Dendritic cell treated with granulocyte-macrophage colony-stimulating factor and Interleukin-4, amounts not matched to agents 40 ng/mL and 50 ng/mL, for 4 days (primary cell): ENCODE results near the gene MAL.

Experiments used
- H3K27ac Mint-ChIP-seq: one replicate; pipeline ENCODE4 v1.8.0; 2022; ENCODE audit warnings: mild to moderate bottlenecking, mixed read lengths
- H3K27me3 Mint-ChIP-seq: one replicate; pipeline ENCODE4 v1.8.0; 2022; ENCODE audit warnings: mild to moderate bottlenecking, mixed read lengths
- H3K36me3 Mint-ChIP-seq: one replicate; pipeline ENCODE4 v1.8.0; 2022; ENCODE audit warnings: low read depth, mixed read lengths
- H3K4me1 Mint-ChIP-seq: one replicate; pipeline ENCODE4 v1.8.0; 2022; ENCODE audit warnings: low read depth, mixed read lengths
- H3K4me3 Mint-ChIP-seq: one replicate; pipeline ENCODE4 v1.8.0; 2022; ENCODE audit warnings: mild to moderate bottlenecking, moderate library complexity, mixed read lengths
- H3K9me3 Mint-ChIP-seq: one replicate; pipeline ENCODE4 v1.8.0; 2022; ENCODE audit warnings: mixed read lengths
- intact Hi-C: fragments of 100-400 bp; cut with micrococcal nuclease; formaldehyde crosslinking; loops from one replicate; pipeline ENCODE4 v1.15.0; 2022

Gene MAL

DNA sequence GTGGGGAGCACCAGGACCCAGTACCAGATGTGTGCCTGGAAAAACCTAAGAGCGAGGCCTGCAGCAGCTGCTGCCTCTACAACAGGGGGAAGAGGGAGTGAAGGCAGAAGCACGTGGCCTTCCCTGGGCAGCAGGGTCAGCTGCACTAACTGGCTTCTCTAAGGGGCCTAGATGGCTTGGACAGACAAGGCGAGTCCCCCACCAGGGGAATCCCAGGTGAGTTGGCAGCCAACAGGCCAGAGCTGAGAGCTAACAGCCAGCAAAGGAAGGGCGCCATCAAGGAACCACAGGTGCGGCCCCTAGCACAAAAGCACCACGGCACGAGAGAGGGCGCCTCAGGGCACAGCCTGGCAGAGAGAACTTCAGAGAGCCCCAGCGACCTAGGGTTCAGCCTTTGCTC is 19.8 kb upstream of the MAL start:
- no peak overlapping the region for H3K27ac Mint-ChIP-seq

DNA sequence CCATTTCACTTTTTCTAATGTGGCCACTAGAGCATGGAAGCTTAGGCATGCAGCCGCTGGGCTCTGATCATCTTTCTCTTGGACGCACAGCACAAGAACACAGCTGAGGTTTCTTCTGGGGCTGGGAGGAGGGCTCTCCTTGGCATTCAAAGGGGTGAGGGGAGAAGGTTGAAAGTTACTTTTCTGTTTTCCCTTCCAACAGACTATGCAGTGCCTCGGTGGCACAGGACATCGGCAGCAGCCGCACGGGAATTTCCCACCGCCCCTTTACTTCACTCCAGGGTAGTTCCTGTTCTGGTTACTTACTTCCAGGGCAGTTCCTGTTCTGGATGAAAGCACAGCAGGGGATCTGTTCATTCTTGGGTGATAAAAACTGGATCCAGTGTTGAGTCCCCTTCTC is 18.9 kb upstream of the MAL start:
- intact Hi-C loops: no loop called here

More for the DNA sequence above, 19.8 kb upstream of the MAL start:
- no peaks in the 10 kb centered on the region for H3K27me3 Mint-ChIP-seq
- intact Hi-C loops: no loop called here
- no peaks in the 10 kb centered on the region for H3K9me3 Mint-ChIP-seq
- H3K36me3 Mint-ChIP-seq: no peaks in the 10 kb centered on the region
- no peak overlapping the region for H3K4me3 Mint-ChIP-seq
- H3K4me1 Mint-ChIP-seq: no peaks in the 10 kb centered on the region

DNA sequence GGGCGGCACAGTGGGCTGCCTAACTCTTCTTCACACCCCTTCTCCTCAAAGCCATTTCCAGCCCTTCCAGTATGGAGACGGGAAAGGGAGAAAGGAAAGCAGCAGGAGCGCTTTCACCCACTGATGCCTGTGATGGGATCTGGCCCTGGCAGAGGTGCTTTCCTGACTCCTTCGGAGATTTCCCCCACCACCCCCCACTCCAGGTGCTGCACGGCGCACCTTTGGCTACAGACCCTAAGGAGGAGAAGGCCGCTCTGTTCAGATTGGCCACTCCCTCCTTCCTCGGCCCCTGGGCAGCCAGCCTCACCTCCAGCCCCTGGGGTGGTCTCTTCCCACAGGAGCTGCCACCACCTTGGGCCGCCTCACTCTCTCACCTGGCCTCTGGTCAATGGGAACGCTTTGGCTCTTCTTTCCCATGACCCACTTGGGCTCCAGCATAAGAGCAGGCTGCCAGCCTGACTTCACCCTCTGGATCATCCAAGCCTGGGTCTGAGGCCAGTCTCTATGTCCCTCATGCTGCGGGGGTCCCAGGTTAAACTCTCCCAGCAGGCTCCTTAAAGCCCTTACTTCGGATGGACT is 18.4 kb upstream of the MAL start:
- intact Hi-C loops: no loop called here
- Mint-ChIP-seq H3K36me3 (no peaks in the 10 kb centered on the region), H3K27ac (no peak overlapping the region), H3K4me1 (no peaks in the 10 kb centered on the region), H3K4me3 (no peak overlapping the region), H3K9me3 (no peaks in the 10 kb centered on the region), H3K27me3 (no peaks in the 10 kb centered on the region)

More for the DNA sequence above, 18.9 kb upstream of the MAL start:
- H3K4me1 Mint-ChIP-seq: no peaks in the 10 kb centered on the region
- no peaks in the 10 kb centered on the region for H3K36me3 Mint-ChIP-seq
- H3K9me3 Mint-ChIP-seq: no peaks in the 10 kb centered on the region
- H3K27ac Mint-ChIP-seq: no peak overlapping the region
- no peak overlapping the region for H3K4me3 Mint-ChIP-seq
- H3K27me3 Mint-ChIP-seq: no peaks in the 10 kb centered on the region

DNA sequence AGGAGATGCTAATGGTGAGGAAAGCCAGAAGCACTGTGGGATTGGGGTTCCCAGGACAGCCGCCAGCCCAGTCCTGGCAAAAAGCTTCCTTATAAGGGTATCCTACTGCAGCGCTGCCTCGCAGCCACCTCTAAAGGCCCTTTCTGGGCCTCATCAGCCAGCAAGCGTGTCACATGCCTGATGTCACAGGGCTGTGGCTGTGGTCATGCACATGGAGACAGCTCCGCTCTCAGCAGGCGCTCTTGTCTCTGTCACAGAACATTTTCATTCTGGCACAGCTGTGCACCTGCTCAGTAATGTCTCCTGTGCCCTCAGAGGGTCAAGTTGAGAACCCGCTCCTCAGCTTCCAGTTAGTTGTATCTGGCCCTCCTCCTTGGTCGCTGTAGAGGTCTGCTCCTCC is 17.7 kb upstream of the MAL start:
- no peaks in the 10 kb centered on the region for H3K4me1 Mint-ChIP-seq
- intact Hi-C loops: no loop called here
- H3K27ac Mint-ChIP-seq: no peak overlapping the region
- H3K4me3 Mint-ChIP-seq: no peak overlapping the region
- H3K9me3 Mint-ChIP-seq: no peaks in the 10 kb centered on the region
- H3K27me3 Mint-ChIP-seq: no peaks in the 10 kb centered on the region
- H3K36me3 Mint-ChIP-seq: no peaks in the 10 kb centered on the region

DNA sequence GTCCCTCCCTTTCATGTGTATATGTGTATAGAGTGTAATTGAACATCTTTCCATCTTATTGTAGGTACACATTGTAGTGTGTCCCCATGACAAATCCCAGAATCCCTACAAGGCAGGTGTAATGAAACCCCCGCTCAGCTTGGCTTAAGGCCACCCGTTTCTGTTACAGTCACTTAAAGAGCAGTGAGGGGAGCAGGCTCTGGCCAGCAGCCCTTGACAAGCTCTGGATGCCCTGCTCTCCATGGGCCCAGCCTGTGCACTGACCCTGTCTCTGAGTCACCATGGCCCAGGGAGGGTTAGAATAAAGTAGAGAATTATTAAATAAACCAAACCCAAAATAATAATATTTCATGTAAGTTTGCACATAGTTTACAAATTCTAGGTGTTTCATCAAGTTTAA is 17.2 kb upstream of the MAL start:
- H3K27ac Mint-ChIP-seq: no peak overlapping the region
- no peaks in the 10 kb centered on the region for H3K36me3 Mint-ChIP-seq
- H3K27me3 Mint-ChIP-seq: peaks cover under 1% of the 10 kb centered on the region
- peaks cover 3% of the 10 kb centered on the region for H3K4me1 Mint-ChIP-seq
- H3K9me3 Mint-ChIP-seq: no peaks in the 10 kb centered on the region
- no peak overlapping the region for H3K4me3 Mint-ChIP-seq
- intact Hi-C loops: no loop called here

DNA sequence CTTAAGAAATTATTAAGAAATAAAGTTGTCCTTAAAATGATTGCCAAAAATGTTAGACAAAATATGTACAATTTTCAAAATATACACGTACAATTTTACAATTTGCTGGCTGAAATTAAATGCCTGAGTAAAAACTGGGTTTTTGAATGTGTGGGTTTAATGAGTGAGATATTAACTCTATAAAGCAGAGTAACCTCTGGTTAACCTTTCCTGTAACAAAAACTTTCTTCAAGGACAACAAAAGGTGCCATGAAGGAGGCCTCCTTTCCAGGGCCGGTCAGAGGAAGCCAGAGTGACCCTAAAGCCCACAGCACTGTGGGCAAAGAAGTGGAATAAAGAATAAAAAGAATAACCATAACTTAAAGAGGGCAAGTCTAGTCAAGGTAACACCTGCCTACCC is 16.5 kb upstream of the MAL start:
- no peaks in the 10 kb centered on the region for H3K9me3 Mint-ChIP-seq
- no peaks in the 10 kb centered on the region for H3K36me3 Mint-ChIP-seq
- intact Hi-C loops: no loop called here
- peaks cover 5% of the 10 kb centered on the region for H3K4me1 Mint-ChIP-seq
- peaks cover 3% of the 10 kb centered on the region for H3K27me3 Mint-ChIP-seq
- H3K4me3 Mint-ChIP-seq: no peak overlapping the region
- H3K27ac Mint-ChIP-seq: no peak overlapping the region

DNA sequence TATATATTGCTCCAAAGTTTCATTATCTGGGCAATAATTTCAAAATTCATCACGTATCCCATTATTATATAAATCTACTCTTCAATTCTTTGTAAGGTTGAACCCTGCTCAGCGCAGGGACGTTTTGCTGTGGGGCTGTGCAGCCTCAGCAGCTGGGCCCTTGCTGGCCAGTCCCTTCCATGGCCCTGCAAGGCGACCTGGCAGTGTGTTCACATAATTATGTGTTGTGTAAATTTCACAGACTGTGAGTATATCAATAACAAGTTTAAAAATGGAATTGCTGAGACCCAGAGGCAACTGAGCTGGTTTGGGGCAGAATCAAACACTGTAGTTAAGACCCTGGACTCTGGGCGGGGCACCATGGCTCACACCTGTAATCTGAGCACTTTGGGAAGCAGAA is 16.1 kb upstream of the MAL start:
- Mint-ChIP-seq H3K4me3 (no peak overlapping the region), H3K27ac (no peak overlapping the region), H3K9me3 (no peaks in the 10 kb centered on the region)

DNA sequence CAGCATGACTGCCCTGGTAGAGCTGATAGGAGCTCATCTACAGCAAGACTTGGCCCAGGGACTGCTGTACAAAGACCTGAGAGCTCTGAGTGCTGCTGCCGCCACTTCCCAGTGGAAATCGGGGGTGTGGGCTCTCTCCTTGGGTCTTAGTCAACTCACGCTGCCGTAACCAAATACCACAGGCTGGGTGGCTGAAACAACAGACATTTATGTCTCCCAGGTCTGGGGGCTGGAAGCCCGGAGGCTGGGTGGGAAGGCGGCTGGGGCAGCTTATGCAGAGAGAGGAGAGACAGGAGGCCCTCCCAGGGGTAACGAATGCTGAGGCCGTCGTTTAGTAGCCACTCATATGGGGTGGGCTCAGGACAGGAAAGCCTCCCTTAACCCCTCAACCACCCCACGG is 15.4 kb upstream of the MAL start:
- H3K27me3 Mint-ChIP-seq: peaks cover 3% of the 10 kb centered on the region
- H3K27ac Mint-ChIP-seq: no peak overlapping the region
- no peaks in the 10 kb centered on the region for H3K36me3 Mint-ChIP-seq
- intact Hi-C loops: no loop called here
- H3K4me3 Mint-ChIP-seq: no peak overlapping the region
- H3K9me3 Mint-ChIP-seq: no peaks in the 10 kb centered on the region
- peaks cover 5% of the 10 kb centered on the region for H3K4me1 Mint-ChIP-seq

More for the DNA sequence above, 16.1 kb upstream of the MAL start:
- Mint-ChIP-seq H3K36me3 (no peaks in the 10 kb centered on the region), H3K27me3 (peaks cover 3% of the 10 kb centered on the region), H3K4me1 (peaks cover 5% of the 10 kb centered on the region)
- intact Hi-C loops: no loop called here

DNA sequence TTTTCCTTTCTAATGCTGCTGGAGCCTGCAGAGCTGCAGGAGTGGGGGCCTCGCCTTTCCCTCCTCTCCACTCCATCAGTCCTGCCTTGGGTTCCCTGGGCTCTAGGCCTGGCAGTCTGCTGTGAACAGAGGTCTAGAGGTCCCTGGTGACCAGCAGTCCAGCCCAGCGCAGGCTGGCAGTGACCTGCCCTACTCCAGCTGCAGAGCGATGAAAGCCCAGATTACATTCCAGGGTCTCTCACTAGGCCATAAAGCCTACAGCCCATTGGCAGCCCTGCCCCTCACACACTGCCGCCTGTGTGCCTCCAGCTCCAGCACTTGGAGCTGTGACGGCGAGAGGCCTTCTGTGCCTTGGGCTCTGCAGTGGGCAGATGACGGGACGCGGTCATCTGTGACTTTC is 14.8 kb upstream of the MAL start:
- Mint-ChIP-seq H3K4me3 (no peak overlapping the region), H3K27me3 (peaks cover 3% of the 10 kb centered on the region), H3K9me3 (no peaks in the 10 kb centered on the region), H3K36me3 (no peaks in the 10 kb centered on the region), H3K4me1 (peaks cover 5% of the 10 kb centered on the region), H3K27ac (no peak overlapping the region)
- intact Hi-C loops: no loop called here

DNA sequence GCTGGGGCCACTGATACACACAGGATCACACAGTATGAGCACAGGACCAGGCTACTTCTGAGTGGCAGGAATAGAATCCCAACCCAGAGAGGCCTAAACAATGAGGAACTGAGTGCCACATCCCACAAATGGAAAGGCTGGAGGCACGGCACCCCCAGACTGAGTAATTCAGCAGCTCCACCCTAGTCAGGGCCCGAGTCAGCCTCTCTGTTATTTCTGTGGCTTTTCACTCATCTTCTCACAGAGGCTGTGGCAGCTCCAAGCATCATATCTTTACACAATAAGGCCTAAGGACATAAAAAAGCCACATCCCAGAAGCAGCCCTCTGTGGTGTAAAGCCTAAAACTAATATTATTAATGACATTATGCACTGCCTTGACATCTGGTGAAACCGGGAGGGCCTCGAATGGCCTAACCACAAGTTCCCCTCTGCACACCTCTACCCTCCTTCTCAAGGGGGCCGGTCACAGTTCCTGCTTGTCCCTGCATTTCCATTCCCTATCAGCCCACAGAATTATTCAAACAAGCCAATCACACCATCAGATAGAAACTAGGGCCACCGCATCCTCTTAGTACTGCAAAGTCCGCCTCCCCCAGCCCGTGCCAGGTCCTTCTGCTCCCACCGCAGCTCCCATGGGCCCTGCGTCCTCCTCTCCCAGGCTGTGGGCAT is 12.5 kb upstream of the MAL start:
- intact Hi-C loops: no loop called here
- no peaks in the 10 kb centered on the region for H3K36me3 Mint-ChIP-seq

DNA sequence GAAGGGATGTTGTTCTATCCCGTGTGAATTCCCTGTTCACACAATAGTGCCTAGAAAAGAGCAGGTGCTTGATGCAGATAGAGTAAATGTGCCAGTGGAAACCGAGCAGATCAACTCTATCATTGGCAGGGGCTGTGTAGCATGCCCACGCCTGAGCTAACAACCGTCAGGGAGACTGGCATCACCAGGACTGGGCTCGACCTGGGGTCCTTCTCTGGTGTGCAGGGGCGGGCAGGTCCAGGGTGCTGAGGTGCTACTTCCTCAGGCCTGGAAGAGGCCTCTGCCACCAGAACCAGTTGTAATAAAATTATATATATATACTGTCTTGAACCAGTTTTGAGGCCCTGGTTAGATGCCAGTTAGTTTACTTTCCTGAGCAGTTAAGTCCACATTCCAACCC is 11.8 kb upstream of the MAL start:
- Mint-ChIP-seq H3K27ac (no peak overlapping the region), H3K4me1 (peaks cover 5% of the 10 kb centered on the region), H3K27me3 (peaks cover 3% of the 10 kb centered on the region), H3K4me3 (no peak overlapping the region), H3K9me3 (no peaks in the 10 kb centered on the region), H3K36me3 (no peaks in the 10 kb centered on the region)
- intact Hi-C loops: no loop called here

More for the DNA sequence above, 12.5 kb upstream of the MAL start:
- no peaks in the 10 kb centered on the region for H3K9me3 Mint-ChIP-seq
- no peak overlapping the region for H3K27ac Mint-ChIP-seq
- peaks cover 3% of the 10 kb centered on the region for H3K27me3 Mint-ChIP-seq
- H3K4me3 Mint-ChIP-seq: no peak overlapping the region
- H3K4me1 Mint-ChIP-seq: peaks cover 5% of the 10 kb centered on the region

DNA sequence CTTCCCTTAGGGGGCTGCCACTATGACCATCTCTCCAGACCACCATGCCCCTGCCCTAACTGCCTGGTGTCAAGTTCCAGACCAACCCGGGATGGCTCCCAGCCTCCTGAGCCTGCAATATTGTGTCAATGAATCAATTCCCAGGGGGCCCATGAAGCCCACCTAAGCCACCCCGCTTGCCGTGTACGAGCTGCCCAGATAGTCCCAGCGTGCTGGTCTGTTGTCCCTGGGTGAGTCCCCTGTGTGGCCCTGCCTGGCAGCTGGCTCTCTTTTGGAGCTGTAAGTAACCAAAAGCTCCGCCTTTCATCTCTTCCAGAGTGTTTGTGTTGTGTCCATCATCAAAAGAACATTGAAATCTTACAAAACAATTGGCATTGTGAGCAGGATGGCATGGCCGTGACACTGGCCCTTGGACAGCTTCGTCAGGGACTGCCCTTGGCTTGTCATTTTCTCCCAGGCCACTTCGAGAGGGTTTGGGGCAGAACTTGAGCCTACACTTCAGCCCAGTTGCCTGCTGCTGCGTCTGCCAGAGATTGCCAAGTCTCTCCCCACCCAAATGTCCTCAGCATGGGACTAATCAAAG is 11.3 kb upstream of the MAL start:
- Mint-ChIP-seq H3K36me3 (no peaks in the 10 kb centered on the region), H3K4me1 (peaks cover 5% of the 10 kb centered on the region), H3K4me3 (no peak overlapping the region), H3K9me3 (no peaks in the 10 kb centered on the region), H3K27me3 (peaks cover 3% of the 10 kb centered on the region), H3K27ac (no peak overlapping the region)
- intact Hi-C loops: no loop called here

DNA sequence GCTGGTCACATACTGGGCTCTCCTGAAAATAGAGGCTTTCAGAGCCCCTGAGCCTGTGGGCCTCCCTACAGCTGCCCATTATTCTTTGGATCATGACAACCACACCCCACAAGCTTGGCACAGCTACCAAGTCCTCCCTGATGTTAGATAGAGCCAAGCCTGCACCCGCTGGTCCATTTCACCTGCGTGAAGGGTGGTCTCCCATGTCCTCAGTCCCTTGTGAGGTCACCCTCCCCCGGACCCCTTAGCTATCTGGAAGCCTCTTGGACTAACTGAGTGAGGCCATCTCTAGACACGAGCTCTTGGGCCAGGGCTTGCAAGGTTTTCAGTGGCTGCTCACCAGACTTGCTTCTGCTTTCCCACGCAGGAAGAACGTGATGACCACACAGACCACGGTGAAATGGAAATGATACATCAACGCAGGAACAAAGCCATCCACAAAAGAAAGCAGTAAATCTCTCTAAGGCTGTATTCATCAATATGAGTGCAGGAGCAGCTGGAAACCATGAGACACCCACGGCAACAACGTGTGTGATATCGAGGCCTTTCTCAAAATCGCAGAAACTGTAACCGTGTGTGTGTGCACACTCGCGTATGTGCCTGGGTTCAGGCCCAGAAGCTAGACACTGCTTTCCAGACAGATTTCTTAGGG is 10.1 kb upstream of the MAL start:
- Mint-ChIP-seq H3K36me3 (no peaks in the 10 kb centered on the region), H3K4me1 (peaks cover 5% of the 10 kb centered on the region), H3K9me3 (no peaks in the 10 kb centered on the region), H3K27ac (no peak overlapping the region), H3K4me3 (no peak overlapping the region), H3K27me3 (peaks cover 3% of the 10 kb centered on the region)
- intact Hi-C loops: no loop called here

DNA sequence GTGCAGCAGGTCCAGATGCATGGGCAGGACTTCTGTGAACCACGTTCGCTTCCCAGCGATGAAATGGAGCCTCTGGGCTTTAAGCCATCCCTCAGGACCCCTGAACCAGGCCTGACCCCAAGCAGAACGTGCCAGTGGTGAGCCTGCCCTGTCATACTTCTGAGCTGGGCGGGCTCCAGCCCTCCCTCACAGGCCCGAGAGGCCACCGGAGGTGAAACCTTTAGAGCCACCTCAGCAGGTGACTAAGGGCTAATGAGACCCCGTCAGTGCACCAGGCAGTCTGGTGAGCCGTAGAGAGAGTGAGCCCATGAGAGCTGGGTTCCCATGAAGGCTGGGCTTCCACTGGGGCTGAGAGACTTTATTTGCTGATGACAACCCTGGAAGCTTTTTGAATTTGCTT is 8.9 kb upstream of the MAL start:
- Mint-ChIP-seq H3K4me3 (no peak overlapping the region), H3K36me3 (no peaks in the 10 kb centered on the region), H3K27ac (no peak overlapping the region), H3K9me3 (no peaks in the 10 kb centered on the region), H3K27me3 (peaks cover 3% of the 10 kb centered on the region), H3K4me1 (peaks cover 5% of the 10 kb centered on the region)
- intact Hi-C loops: no loop called here
